GM12892 (cell line): ENCODE data around the gene DDX10.

Experiments used
- DNase-seq: peaks from one replicate; pipeline ENCODE4 v3.0.0; 2011; ENCODE audit not compliant: insufficient read length
- FAIRE-seq: peaks from 2 replicates; lab custom pipeline; 2011; peaks lifted over from hg19 to GRCh38; lab: Jason Lieb, UNC
- POLR2A ChIP-seq: IDR thresholded peaks from 2 replicates; pipeline ENCODE4 v1.6.1; 2011; ENCODE audit warnings: low read depth, low read length, control low read depth
- POLR2AphosphoS5 ChIP-seq: IDR thresholded peaks from 2 replicates; pipeline ENCODE4 v1.6.1; 2011; ENCODE audit warnings: low read depth, low read length, control low read depth
- TAF1 ChIP-seq: IDR thresholded peaks from 2 replicates; pipeline ENCODE4 v1.6.1; 2011; ENCODE audit warnings: low read depth, mild to moderate bottlenecking, control low read depth, low read length, borderline replicate concordance

Gene DDX10

GRCh38 chr11:108938604-108939003 lies 273.7 kb downstream of the DDX10 start:
- no peak for DNase-seq
- no peak for FAIRE-seq
- no peak for TF ChIP-seq POLR2AphosphoS5
- no peak for TF ChIP-seq POLR2A
- TF ChIP-seq TAF1 = no peak

GRCh38 chr11:108939135-108939534 lies 274.3 kb downstream of the DDX10 start:
- no peak for FAIRE-seq
- DNase-seq = no peak
- TF ChIP-seq TAF1 (no peak), POLR2A (no peak), POLR2AphosphoS5 (no peak)

- no peak for FAIRE-seq
- TF ChIP-seq TAF1 (no peak), POLR2A (no peak), POLR2AphosphoS5 (no peak)
These were observed 279.0 kb downstream of the DDX10 start for GRCh38 chr11:108943853-108944252.

GRCh38 chr11:108944471-108945178 lies 279.8 kb downstream of the DDX10 start:
- no peak for DNase-seq
- TF ChIP-seq POLR2A (no peak), POLR2AphosphoS5 (no peak), TAF1 (no peak)
- FAIRE-seq = no peak

More at GRCh38 chr11:108943853-108944252, 279.0 kb downstream of the DDX10 start:
- no peak for DNase-seq

GRCh38 chr11:108945341-108945740 lies 280.5 kb downstream of the DDX10 start:
- TF ChIP-seq POLR2AphosphoS5 (no peak), TAF1 (no peak), POLR2A (no peak)
- DNase-seq (no peak), FAIRE-seq (no peak)

GRCh38 chr11:108947654-108948570 lies 283.0 kb downstream of the DDX10 start:
- DNase-seq (no peak), FAIRE-seq (peak; percentile 61)
- no peak for TF ChIP-seq TAF1
- no peak for TF ChIP-seq POLR2A
- TF ChIP-seq POLR2AphosphoS5 = no peak

GRCh38 chr11:108958368-108959104 lies 293.7 kb downstream of the DDX10 start:
- TF ChIP-seq POLR2A (no peak), POLR2AphosphoS5 (no peak), TAF1 (no peak)
- FAIRE-seq (no peak), DNase-seq (no peak)

GRCh38 chr11:108959105-108959761 lies 294.4 kb downstream of the DDX10 start:
- no peak for DNase-seq
- no peak for FAIRE-seq
- TF ChIP-seq POLR2A (no peak), TAF1 (no peak), POLR2AphosphoS5 (no peak)

GRCh38 chr11:108959874-108960273 lies 295.0 kb downstream of the DDX10 start:
- DNase-seq (no peak), FAIRE-seq (no peak)
- TF ChIP-seq TAF1 (no peak), POLR2AphosphoS5 (no peak), POLR2A (no peak)

- no peak for FAIRE-seq
- DNase-seq = no peak
- TF ChIP-seq POLR2A (no peak), TAF1 (no peak), POLR2AphosphoS5 (no peak)
These were observed 295.6 kb downstream of the DDX10 start for GRCh38 chr11:108960501-108960900.

GRCh38 chr11:108961095-108961494 lies 296.2 kb downstream of the DDX10 start:
- DNase-seq (no peak), FAIRE-seq (no peak)
- no peak for TF ChIP-seq POLR2AphosphoS5

- FAIRE-seq = no peak
- no peak for DNase-seq
- no peak for TF ChIP-seq POLR2A
- no peak for TF ChIP-seq TAF1
- no peak for TF ChIP-seq POLR2AphosphoS5
These were observed 298.2 kb downstream of the DDX10 start for GRCh38 chr11:108963118-108963517.
